Heart left ventricle (tissue), 16 donors: ENCODE data around the gene KISS1. TPM values are rescaled to one million over a fixed set of nuclear protein-coding genes. Genes with fewer than 3 reads are reported as not detected.

Source experiments
- ATAC-seq, 4 donors: fragments of 200-7000 bp; cut with Tn5 transposase; one replicate each; pipeline ENCODE4 v1.9.1; 2020 to 2022; ENCODE audit warnings: moderate library complexity in 4 of 4, mild to moderate bottlenecking in 3 of 4, moderate number of reproducible peaks in 1 of 4
- DNase-seq, 5 donors: peaks; one replicate each; pipeline ENCODE4 v3.0.0-alpha.2; 2020
- H3K27ac ChIP-seq, 12 donors: fragments of 200-600 bp; sonication (generic) in 4 of 12; one replicate each; pipeline versions ENCODE4 v1.5.0 to v1.8.0; 2016 to 2022; ENCODE audit warnings: mild to moderate bottlenecking in 2 of 12
- H3K27me3 ChIP-seq, 9 donors: fragments of 200-600 bp; sonication (generic) in 2 of 9; one replicate each; pipeline versions ENCODE4 v1.5.1 to v1.8.0; 2016 to 2022; ENCODE audit warnings: mild to moderate bottlenecking in 3 of 9
- H3K36me3 ChIP-seq, 9 donors: fragments of 200-600 bp; sonication (generic) in 2 of 9; one replicate each; pipeline versions ENCODE4 v1.5.0 to v1.8.0; 2018 to 2022; ENCODE audit warnings: mild to moderate bottlenecking in 2 of 9
- H3K4me1 ChIP-seq, 12 donors: fragments of 200-600 bp; sonication (generic) in 4 of 12; one replicate each; pipeline versions ENCODE4 v1.5.0 to v1.8.0; 2016 to 2022; ENCODE audit warnings: mild to moderate bottlenecking in 3 of 12
- H3K4me3 ChIP-seq, 12 donors: fragments of 200-600 bp; sonication (generic) in 4 of 12; one replicate each; pipeline versions ENCODE4 v1.5.0 to v1.8.0; 2017 to 2022; ENCODE audit warnings: mild to moderate bottlenecking in 9 of 12, moderate library complexity in 4 of 12
- H3K9me3 ChIP-seq, 12 donors: fragments of 200-600 bp; sonication (generic) in 4 of 12; one replicate each; pipeline versions ENCODE4 v1.5.0 to v1.8.0; 2016 to 2022; ENCODE audit warnings: mild to moderate bottlenecking in 1 of 12
- CTCF ChIP-seq, 12 donors: fragments of 200-600 bp; sonication (generic) in 4 of 12; IDR thresholded peaks; one replicate each; pipeline versions ENCODE4 v1.5.0 to v1.8.0; 2018 to 2022; ENCODE audit warnings: antibody characterized with exemption in 12 of 12, mild to moderate bottlenecking in 5 of 12
- POLR2A ChIP-seq, 2 donors: fragments of 450-650 bp; IDR thresholded peaks; one replicate each; pipeline ENCODE4 v1.6.1; 2017; ENCODE audit warnings: antibody characterized with exemption in 2 of 2, mild to moderate bottlenecking in 2 of 2, moderate library complexity in 2 of 2
- WGBS, 4 donors: extraction: QIAGEN DNeasy Blood & Tissue Kit in 2 of 4; methylation state at CpG; one replicate each; pipeline versions ENCODE4 v1.1.5 to v1.1.7; 2013 to 2018; 5-methylcytosine and 5-hydroxymethylcytosine counted together
- intact Hi-C, 10 donors: fragments of 100-400 bp; cut with DNase I; formaldehyde crosslinking; loops; one replicate each; pipeline versions ENCODE4 v1.11.1 to v1.14.2; 2022
- polyA plus RNA-seq, 2 donors: library from polyadenylated mRNA; stranded (reverse); fragments of 200-250 nt; gene quantifications; one replicate each; pipeline ENCODE4 v1.2.3, GENCODE V29; 2013
- total RNA-seq, 9 donors: library from RNA; depleted of rRNA in 2 of 9; stranded (reverse); fragments of >200 nt in 2 of 9; fragmentation: NEBNext Ultra II Directional in 3 of 9; extraction: Animal tissue kit (Norgen Biotek cat#: 25700) in 3 of 9; gene quantifications; one replicate each; pipeline versions ENCODE4 v1.1.0 to v1.2.4, GENCODE V29; 2016 to 2023
- donor health status: ischemic (EF 13 %, LVEDD 7.1; RV severe dilation, severe dysfunction).
- donor health status: healthy with polysubstance abuse.
- donor health status: DM: no; HTN: yes; CAD: no.
- donor health status: DM: no; HTN: no; CAD: no.
- donor health status: ischemic (EF 25% LVEDD 6.9; RV normal size, moderate dysfunction).
- donor health status: ischemic (EF 25% LVEDD 5.7; RV mildly dilated, moderate dysfunction).
- donor health status: healthy.
- donor health status: DM: yes; HTN: yes; CAD: no.
- donor health status: ischemic (EF 35%, LVEDD 5.7; RV mildly dilated, moderate dysfunction).
- donor health status: nonischemic (EF 11% LVEDD 7.7; RV severe dilation, severe dysfunction).
- donor health status: DM: yes; HTN: yes; CAD: no.
- donor health status: PGD.
- donor health status: ischemic (EF 29% LVEDD 5.4; RV normal size, mild dysfunction).
- donor health status: nonischemic (EF 23%, LVEDD 6.1; RV moderate dilation, normal function).

Gene KISS1
- total and polyA plus RNA-seq, 11 donors, result not detected

- Histone ChIP-seq H3K4me1 (peaks cover 0 to 11% (median 8%) of the 10 kb centered on the region in 12 donors), H3K9me3 (no peaks in the 10 kb centered on the region), H3K4me3 (no peak overlapping the region), H3K27me3 (peaks cover 0 to 8% (median 0%) of the 10 kb centered on the region in 9 donors), H3K36me3 (peaks cover 0 to 14% (median under 1%) of the 10 kb centered on the region in 9 donors), H3K27ac (no peak overlapping the region)
- intact Hi-C loops, result no loop called here
- TF ChIP-seq CTCF (IDR thresholded peaks at IDR 0.05) (no peak), POLR2A (IDR thresholded peaks at IDR 0.05) (no peak)
- ATAC-seq (no peak), DNase-seq (no peak)
- 85 to 91% (median 89%) methylated on average over 11 of the region's 11 CpGs for WGBS, 4 donors
Measured at GRCh38 chr1:204216880-204217647, 20.8 kb upstream of the KISS1 start.

GRCh38 chr1:204216236-204216635 is 19.9 kb upstream of the KISS1 start:
- DNase-seq (no peak), ATAC-seq (no peak)
- no peak for TF ChIP-seq CTCF (IDR thresholded peaks at IDR 0.05)
- TF ChIP-seq POLR2A (IDR thresholded peaks at IDR 0.05), result no peak
- Histone ChIP-seq H3K4me1 (peaks cover 0 to 11% (median 8%) of the 10 kb centered on the region in 12 donors), H3K27ac (no peak overlapping the region), H3K27me3 (peaks cover 0 to 8% (median 0%) of the 10 kb centered on the region in 9 donors), H3K4me3 (no peak overlapping the region), H3K36me3 (peaks cover 0 to 7% (median 0%) of the 10 kb centered on the region in 9 donors), H3K9me3 (no peaks in the 10 kb centered on the region)
- 88 to 92% (median 89%) methylated on average over 4 of the region's 4 CpGs for WGBS, 4 donors
- intact Hi-C loops, result no loop called here

DNA sequence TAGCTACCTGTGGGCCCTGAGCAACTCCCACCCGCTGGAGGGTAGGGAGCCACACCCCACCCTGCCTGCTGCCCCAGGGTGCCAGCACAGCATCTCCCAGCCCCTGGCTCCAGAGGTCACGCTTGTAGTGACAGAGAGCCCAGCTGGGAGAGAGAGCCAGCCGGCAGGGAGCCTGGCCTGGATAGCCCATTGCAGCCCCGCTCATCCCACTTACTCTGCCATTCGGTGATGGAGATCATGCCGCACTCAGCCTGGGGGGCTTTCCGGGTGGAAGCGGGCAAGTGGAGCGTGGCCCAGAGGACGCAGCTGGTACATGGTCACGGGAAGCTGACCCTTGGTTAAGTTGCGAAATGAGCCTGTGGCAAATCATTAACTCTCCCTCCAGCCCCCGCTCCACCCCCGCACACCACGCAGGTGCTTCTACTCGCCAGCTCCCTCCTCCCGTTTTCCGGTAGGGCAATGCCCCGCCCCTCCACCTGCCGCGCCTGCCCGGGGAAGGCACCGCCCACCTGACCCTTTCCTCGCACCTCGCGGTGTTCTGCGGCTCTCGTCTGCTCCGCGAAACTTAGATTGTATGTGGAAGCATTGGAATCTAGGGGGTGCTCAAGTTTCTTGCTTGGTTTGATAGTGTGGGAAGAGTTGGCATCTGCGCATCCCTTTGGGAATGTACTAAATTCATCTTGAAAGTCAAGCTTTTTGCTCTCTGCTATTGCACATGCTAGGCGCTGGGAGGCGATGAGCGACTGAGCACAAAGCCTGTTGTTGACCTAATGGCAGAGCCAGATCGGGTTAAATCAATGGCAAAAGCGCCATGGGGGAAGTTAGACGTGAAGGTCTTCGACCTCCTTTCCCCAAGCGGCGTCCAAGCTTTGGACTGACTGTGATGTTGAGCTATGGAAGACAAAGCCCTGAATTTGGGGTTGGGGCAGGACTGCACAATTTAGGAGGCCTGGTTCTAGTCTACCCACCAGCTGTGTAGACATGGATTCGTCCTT is 17.7 kb upstream of the KISS1 start, which contains the start of gene GOLT1A:
GOLT1A (minus strand) TSS at position 321 of the 995 bp plus-strand sequence; CDS start at position 239, 82 bp downstream.
- intact Hi-C loops, result loop anchor here (1.0 to 5.0 kb wide), 3 partner anchors 148 to 149 kb away; no protein-coding TSS in a partner anchor
- Histone ChIP-seq H3K4me3 (peak within 1 kb of the TSS in 9 of 12 donors; percentile 9 to 40 (median 23)), H3K27ac (no peak within 1 kb of the TSS), H3K36me3 (no peaks in the 10 kb centered on the region), H3K27me3 (peaks cover 0 to 8% (median 0%) of the 10 kb centered on the region in 9 donors), H3K4me1 (peaks cover 0 to 11% (median 8%) of the 10 kb centered on the region in 12 donors), H3K9me3 (no peaks in the 10 kb centered on the region)
- ATAC-seq (peak; percentile 49 to 85 (median 76)), DNase-seq (peak; percentile 49 to 74 (median 56))
- no peak for TF ChIP-seq POLR2A (IDR thresholded peaks at IDR 0.05)
- peak; percentile 47 to 84 (median 72) for TF ChIP-seq CTCF (IDR thresholded peaks at IDR 0.05)
- WGBS, 4 donors, result 12 to 22% (median 13%) methylated on average over 26 to 41 of the region's 41 CpGs
